CD14-positive monocyte (primary cell): ENCODE data around the gene SLC22A12. TPM values are rescaled to one million over a fixed set of nuclear protein-coding genes. Genes with fewer than 3 reads are reported as not detected.

Experiments
- DNase-seq, 3 donors: peaks; one replicate each; pipeline ENCODE4 v3.0.0-alpha.2; 2011 to 2022
- H2AFZ ChIP-seq: 2 replicates; pipeline ENCODE4 v1.6.0; 2012; ENCODE audit warnings: mild to moderate bottlenecking, low read depth, low read length, inconsistent platforms; ENCODE audit not compliant: insufficient read depth, poor library complexity, severe bottlenecking
- H3K27ac ChIP-seq, 2 donors: 1 replicate in 1 of 2; 2 replicates in 1 of 2; pipeline ENCODE4 v1.5.1; 2012 to 2013; ENCODE audit warnings: low read length in 2 of 2, control low read depth in 1 of 2, inconsistent platforms in 1 of 2, low read depth in 1 of 2, mild to moderate bottlenecking in 1 of 2
- H3K27me3 ChIP-seq, 2 donors: one replicate each; pipeline versions ENCODE4 v1.6.0 to v1.6.1; 2011 to 2013; ENCODE audit warnings: low read length in 2 of 2; ENCODE audit not compliant: control insufficient read depth in 2 of 2, insufficient read depth in 2 of 2
- H3K36me3 ChIP-seq, 2 donors: replicated peaks in 1 of 2; 1 replicate in 1 of 2; 2 replicates in 1 of 2; pipeline versions ENCODE4 v1.5.1 to v1.6.1; 2012 to 2013; ENCODE audit warnings: low read length in 2 of 2, control low read depth in 1 of 2, inconsistent platforms in 1 of 2, mild to moderate bottlenecking in 1 of 2; ENCODE audit not compliant: insufficient read depth in 2 of 2, control insufficient read depth in 1 of 2
- H3K4me1 ChIP-seq, 2 donors: 1 replicate in 1 of 2; 2 replicates in 1 of 2; pipeline versions ENCODE4 v1.5.1 to v1.6.1; 2012 to 2013; ENCODE audit warnings: low read length in 2 of 2, control low read depth in 1 of 2, inconsistent platforms in 1 of 2, mild to moderate bottlenecking in 1 of 2, moderate library complexity in 1 of 2; ENCODE audit not compliant: insufficient read depth in 2 of 2, control insufficient read depth in 1 of 2
- H3K4me2 ChIP-seq: replicated peaks from 2 replicates; pipeline ENCODE3; 2012; ENCODE audit warnings: low read length, moderate library complexity, mild to moderate bottlenecking; ENCODE audit not compliant: poor library complexity, severe bottlenecking; ENCODE audit errors: extremely low read depth
- H3K4me3 ChIP-seq, 3 experiments: fragments of 200-600 bp in 1 of 3; sonication (generic) in 1 of 3; replicated peaks in 1 of 3; 1 replicate in 2 of 3; 2 replicates in 1 of 3; pipeline ENCODE4 v1.5.1; 2011 to 2013; ENCODE audit warnings: low read length in 3 of 3, mild to moderate bottlenecking in 3 of 3, control low read depth in 2 of 3, low read depth in 2 of 3, inconsistent platforms in 1 of 3, moderate library complexity in 1 of 3
- H3K79me2 ChIP-seq: 2 replicates; pipeline ENCODE4 v1.6.0; 2012; ENCODE audit warnings: mild to moderate bottlenecking, control low read depth, inconsistent platforms, low read length, moderate library complexity; ENCODE audit not compliant: insufficient read depth
- H3K9ac ChIP-seq: 2 replicates; pipeline ENCODE4 v1.6.0; 2017; ENCODE audit warnings: low read length, mild to moderate bottlenecking; ENCODE audit not compliant: insufficient read depth, poor library complexity, severe bottlenecking
- H3K9me3 ChIP-seq, 2 donors: replicated peaks in 1 of 2; 1 replicate in 1 of 2; 2 replicates in 1 of 2; pipeline versions ENCODE4 v1.5.1 to v1.6.1; 2012 to 2013; ENCODE audit warnings: low read length in 2 of 2, control low read depth in 1 of 2; ENCODE audit not compliant: control insufficient read depth in 1 of 2, insufficient read depth in 1 of 2
- H4K20me1 ChIP-seq: 2 replicates; pipeline ENCODE4 v1.6.0; 2012; ENCODE audit warnings: mild to moderate bottlenecking, low read length, control low read depth, moderate library complexity; ENCODE audit not compliant: insufficient read depth
- H3K27ac Mint-ChIP-seq, 7 donors: one replicate each; pipeline ENCODE4 v1.8.0; 2020; ENCODE audit warnings: mild to moderate bottlenecking in 7 of 7, mixed read lengths in 7 of 7, moderate library complexity in 6 of 7, inconsistent platforms in 2 of 7
- H3K27me3 Mint-ChIP-seq, 3 donors: one replicate each; pipeline ENCODE4 v1.8.0; 2021 to 2022; ENCODE audit warnings: low read depth in 3 of 3, mild to moderate bottlenecking in 3 of 3, mixed read lengths in 3 of 3, moderate library complexity in 3 of 3, inconsistent platforms in 1 of 3
- H3K36me3 Mint-ChIP-seq, 2 donors: one replicate each; pipeline ENCODE4 v1.8.0; 2020; ENCODE audit warnings: mixed read lengths in 2 of 2, inconsistent platforms in 1 of 2, mild to moderate bottlenecking in 1 of 2
- H3K4me1 Mint-ChIP-seq: one replicate; pipeline ENCODE4 v1.8.0; 2020; ENCODE audit warnings: mild to moderate bottlenecking, mixed read lengths
- H3K4me3 Mint-ChIP-seq, 2 donors: one replicate each; pipeline ENCODE4 v1.8.0; 2020; ENCODE audit warnings: mild to moderate bottlenecking in 2 of 2, mixed read lengths in 2 of 2, moderate library complexity in 1 of 2
- H3K9me3 Mint-ChIP-seq, 7 donors: one replicate each; pipeline ENCODE4 v1.8.0; 2020 to 2022; ENCODE audit warnings: mixed read lengths in 7 of 7, mild to moderate bottlenecking in 6 of 7, moderate library complexity in 6 of 7, inconsistent platforms in 2 of 7
- CTCF ChIP-seq: fragments of 200-600 bp; IDR thresholded peaks from one replicate; pipeline ENCODE4 v1.8.0; 2022; ENCODE audit warnings: antibody characterized with exemption, mild to moderate bottlenecking
- WGBS: methylation state at CpG from one replicate; pipeline ENCODE4 v1.1.5; 2013; ENCODE audit warnings: missing lambda C conversion rate; ENCODE audit not compliant: insufficient coverage; 5-methylcytosine and 5-hydroxymethylcytosine counted together
- intact Hi-C, 2 donors: fragments of 100-400 bp; cut with micrococcal nuclease; formaldehyde crosslinking; loops; one replicate each; pipeline versions ENCODE4 v1.15.0 to v1.15.1; 2023
- polyA plus RNA-seq, 3 donors: library from polyadenylated mRNA; depleted of rRNA in 1 of 3; unstranded in 2 of 3; stranded (reverse) in 1 of 3; fragments of 300-500 nt in 2 of 3; fragments of >200 nt in 1 of 3; fragmentation: Illumina TruSeq in 2 of 3; gene quantifications; 1 replicate in 2 of 3; 2 replicates in 1 of 3; pipeline ENCODE4 v1.2.3, GENCODE V29; 2012 to 2021

Gene SLC22A12
- polyA plus RNA-seq, 3 donors = not detected

GRCh38 chr11:64620381-64620971, 29.5 kb downstream of the SLC22A12 start:
- no peaks in the 10 kb centered on the region for H3K9me3 Mint-ChIP-seq
- peaks cover 42% of the 10 kb centered on the region for H3K4me1 Mint-ChIP-seq
- no peak for DNase-seq
- no peaks in the 10 kb centered on the region for H3K27me3 ChIP-seq
- peaks cover 0 to 3% (median 0%) of the 10 kb centered on the region in 3 donors for H3K27me3 Mint-ChIP-seq
- no peak overlapping the region for H3K4me2 ChIP-seq
- no peaks in the 10 kb centered on the region for H4K20me1 ChIP-seq
- H3K79me2 ChIP-seq = no peaks in the 10 kb centered on the region
- no peak overlapping the region for H3K9ac ChIP-seq
- H3K36me3 Mint-ChIP-seq = no peaks in the 10 kb centered on the region
- peaks cover 36 to 44% of the 10 kb centered on the region in 2 donors for H3K4me1 ChIP-seq
- no peaks in the 10 kb centered on the region for H3K36me3 ChIP-seq
- no peaks in the 10 kb centered on the region for H3K9me3 ChIP-seq
- no peak overlapping the region for H2AFZ ChIP-seq
- no peak overlapping the region for H3K4me3 ChIP-seq
- intact Hi-C loops = no loop called here
- no peak overlapping the region for H3K4me3 Mint-ChIP-seq
- whole genome bisulfite sequencing = 75% methylated on average over 10 of the region's 13 CpGs
- H3K27ac ChIP-seq = no peak overlapping the region
- TF ChIP-seq CTCF = no peak
- peak overlapping the region in 1 of 7 donors; percentile 62 for H3K27ac Mint-ChIP-seq

GRCh38 chr11:64621283-64622019, 30.4 kb downstream of the SLC22A12 start:
- no peak overlapping the region for H2AFZ ChIP-seq
- H3K79me2 ChIP-seq = no peaks in the 10 kb centered on the region
- no peak for DNase-seq
- Mint-ChIP-seq H3K27me3 (peaks cover 0 to 3% (median 0%) of the 10 kb centered on the region in 3 donors), H3K27ac (no peak overlapping the region), H3K36me3 (no peaks in the 10 kb centered on the region), H3K9me3 (peaks cover 0 to 1% (median 0%) of the 10 kb centered on the region in 7 donors), H3K4me3 (no peak overlapping the region), H3K4me1 (peaks cover 51% of the 10 kb centered on the region)
- no peak overlapping the region for H3K27ac ChIP-seq
- H3K4me1 ChIP-seq = peaks cover 45 to 53% of the 10 kb centered on the region in 2 donors
- H3K27me3 ChIP-seq = no peaks in the 10 kb centered on the region
- H3K9ac ChIP-seq = no peak overlapping the region
- WGBS = 40% methylated on average over 4 of the region's 5 CpGs
- H3K9me3 ChIP-seq = no peaks in the 10 kb centered on the region
- intact Hi-C loops = no loop called here
- H3K4me2 ChIP-seq = no peak overlapping the region
- H3K4me3 ChIP-seq = no peak overlapping the region
- no peaks in the 10 kb centered on the region for H3K36me3 ChIP-seq
- no peaks in the 10 kb centered on the region for H4K20me1 ChIP-seq
- no peak for TF ChIP-seq CTCF
